GM18498 (cell line): Measurements from ENCODE around the gene FCER2.
"Not testable (repeated sequence)": the region's sequence is repeated elsewhere in the genome, so short reads cannot be mapped to it uniquely, and the experiment has no call there.

Experiments
- ATAC-seq: cut with Tn5 transposase; IDR thresholded peaks from one replicate; pipeline ENCODE4 v1.9.1; 2021; ENCODE audit warnings: mild to moderate bottlenecking, moderate library complexity; ENCODE audit not compliant: unreplicated experiment

The FCER2 gene

GRCh38 chr19:7701654-7702457 is at the start of gene FCER2:
Gene FCER2, minus strand, starts transcription at chr19:7702131. Its CDS starts 2,371 bp downstream, at chr19:7699760.
- ATAC-seq = peak; percentile 69

- no peak for ATAC-seq
These were observed 49.3 kb upstream of the FCER2 start for GRCh38 chr19:7751157-7751783.

- ATAC-seq = no peak
These were observed 46.8 kb upstream of the FCER2 start for GRCh38 chr19:7748756-7749155.

GRCh38 chr19:7748171-7748570 is 46.2 kb upstream of the FCER2 start:
- ATAC-seq = no peak

GRCh38 chr19:7746903-7747884 is 45.3 kb upstream of the FCER2 start, which contains the start of gene CD209:
Gene CD209, minus strand, starts transcription at chr19:7747534. Its CDS starts 23 bp downstream, at chr19:7747511.
- no peak for ATAC-seq

- not testable (repeated sequence) for ATAC-seq
These were observed 44.4 kb upstream of the FCER2 start for GRCh38 chr19:7746306-7746705.

GRCh38 chr19:7744871-7745650 is 43.1 kb upstream of the FCER2 start:
- no peak for ATAC-seq

GRCh38 chr19:7744199-7744786 is 42.4 kb upstream of the FCER2 start:
- no peak for ATAC-seq

GRCh38 chr19:7743425-7743841 is 41.5 kb upstream of the FCER2 start:
- ATAC-seq = peak; percentile 50

- no peak for ATAC-seq
These were observed 41.1 kb upstream of the FCER2 start for GRCh38 chr19:7742991-7743390.

- ATAC-seq = no peak
These were observed 40.6 kb upstream of the FCER2 start for GRCh38 chr19:7742575-7742974.

- ATAC-seq = no peak
These were observed 38.7 kb upstream of the FCER2 start for GRCh38 chr19:7740682-7741054.

GRCh38 chr19:7739801-7740681 is 38.1 kb upstream of the FCER2 start:
- no peak for ATAC-seq

GRCh38 chr19:7739211-7739755 is 37.4 kb upstream of the FCER2 start:
- no peak for ATAC-seq

GRCh38 chr19:7738023-7738422 is 36.1 kb upstream of the FCER2 start:
- ATAC-seq = no peak

GRCh38 chr19:7737215-7737614 is 35.3 kb upstream of the FCER2 start:
- ATAC-seq = no peak

- no peak for ATAC-seq
These were observed 34.2 kb upstream of the FCER2 start for GRCh38 chr19:7736148-7736547.
